HepG2 (cell line): ENCODE measurements around the gene CDH13.

Experiments used
- CAMTA2 ChIP-seq: sonication (generic); formaldehyde crosslinking; IDR thresholded peaks from 2 replicates; pipeline ENCODE4 v1.4.0; 2020; ENCODE audit warnings: mild to moderate bottlenecking, missing genetic modification reagents, borderline replicate concordance
- KLF12 ChIP-seq: sonication (generic); formaldehyde crosslinking; IDR thresholded peaks from 2 replicates; pipeline ENCODE4 v1.4.0; 2020; ENCODE audit warnings: missing genetic modification reagents, borderline replicate concordance
- MXD4 ChIP-seq: IDR thresholded peaks from 2 replicates; pipeline ENCODE4 v1.6.1; 2016; ENCODE audit warnings: mild to moderate bottlenecking, missing biosample characterization, missing genetic modification reagents
- NFRKB ChIP-seq: fragments of 450-650 bp; IDR thresholded peaks from 2 replicates; pipeline ENCODE4 v1.6.1; 2017

- TF ChIP-seq NFRKB (no peak), MXD4 (CRISPR knock-in tag) (no peak), KLF12 (CRISPR knock-in tag) (no peak), CAMTA2 (CRISPR knock-in tag) (no peak)
Observed at GRCh38 chr16:83164816-83165215, 538.0 kb downstream of the CDH13 start.
